ENCODE results near the gene PTGS1. TPM values are rescaled to one million over a fixed set of nuclear protein-coding genes. Genes with fewer than 3 reads are reported as not detected.
"Not testable (repeated sequence)": the region's sequence is repeated elsewhere in the genome, so short reads cannot be mapped to it uniquely, and the experiment has no call there.

The PTGS1 gene
- polyA plus RNA-seq, 2 of the 4 experiments (the other 2 are of a cell fraction): 0.49 to 1.0 TPM

- ChIA-PET CTCF (interaction anchor here (0.8 to 1.3 kb wide), 3 partner anchors 12 to 204 kb away, joined by 3 read pairs; no protein-coding TSS in a partner anchor), POLR2A (no interaction called here)
- Histone ChIP-seq H3K4me1 (no peaks in the 10 kb centered on the region), H3K4me2 (no peak overlapping the region), H3K9me3 (no peaks in the 10 kb centered on the region), H3K4me3 (no peak overlapping the region), H3K27ac (no peak overlapping the region)
- DNase-seq (ENCODE audit: low read depth in 1 of 2, low spot score in 1 of 2) (no peak), FAIRE-seq (no peak), ATAC-seq (no peak)
- TF ChIP-seq ZSCAN20 (CRISPR knock-in tag; IDR thresholded peaks at IDR 0.05): no peak
- TF ChIP-seq HEYL (CRISPR knock-in tag; IDR thresholded peaks at IDR 0.05): no peak
- no peak for TF ChIP-seq HDAC2 (IDR thresholded peaks at IDR 0.05)
- no peak for TF ChIP-seq REST (IDR thresholded peaks at IDR 0.05)
- no peak for TF ChIP-seq CEBPB (IDR thresholded peaks at IDR 0.05)
- no peak for TF ChIP-seq MAX (IDR thresholded peaks at IDR 0.05)
- TF ChIP-seq RARB (CRISPR knock-in tag; IDR thresholded peaks at IDR 0.05): no peak
- TF ChIP-seq KDM1A (IDR thresholded peaks at IDR 0.05; ENCODE audit: low read depth): no peak
- TF ChIP-seq HOXB5 (CRISPR knock-in tag; IDR thresholded peaks at IDR 0.05): no peak
- TF ChIP-seq TFCP2L1 (CRISPR knock-in tag; IDR thresholded peaks at IDR 0.05): no peak
- no peak for TF ChIP-seq FOSB (CRISPR knock-in tag; IDR thresholded peaks at IDR 0.05)
- no peak for TF ChIP-seq CHD4 (IDR thresholded peaks at IDR 0.05; ENCODE audit: borderline replicate concordance)
- TF ChIP-seq SMC3 (IDR thresholded peaks at IDR 0.05): no peak
- TF ChIP-seq POLR2A (IDR thresholded peaks at IDR 0.05; ENCODE audit: low read length): no peak
- no peak for TF ChIP-seq EHF (CRISPR knock-in tag; IDR thresholded peaks at IDR 0.05)
- TF ChIP-seq ELK1 (IDR thresholded peaks at IDR 0.05; ENCODE audit: low read depth, low read length): no peak
- TF ChIP-seq ZNF302 (CRISPR knock-in tag; IDR thresholded peaks at IDR 0.05): no peak
- TF ChIP-seq EHMT2 (IDR thresholded peaks at IDR 0.05; ENCODE audit: low read depth): no peak
- TF ChIP-seq MAFK (IDR thresholded peaks at IDR 0.05; ENCODE audit: partially characterized antibody): no peak
- WGBS (ENCODE audit: missing lambda C conversion rate): 89% methylated on average over 3 of the region's 3 CpGs
Observed at GRCh38 chr9:122329597-122329996, 41.2 kb upstream of the PTGS1 start.

- H3K4me1 ChIP-seq; H3K27ac ChIP-seq; POLR2A ChIA-PET; FAIRE-seq; ATAC-seq; H3K4me3 ChIP-seq; H3K9me3 ChIP-seq; DNase-seq (ENCODE audit: low read depth in 1 of 2, low spot score in 1 of 2); H3K4me2 ChIP-seq: not testable (repeated sequence)
- 90% methylated on average over 6 of the region's 6 CpGs for WGBS (ENCODE audit: missing lambda C conversion rate)
- CTCF ChIA-PET: interaction anchor here (0.7 to 1.5 kb wide), 5 partner anchors 10 to 207 kb away, joined by 3 to 8 read pairs (median 5); no protein-coding TSS in a partner anchor
Observed at GRCh38 chr9:122330466-122330865, 40.4 kb upstream of the PTGS1 start.

GRCh38 chr9:122331523-122331927 lies 39.3 kb upstream of the PTGS1 start:
- FAIRE-seq (no peak), DNase-seq (ENCODE audit: low read depth in 1 of 2, low spot score in 1 of 2) (no peak), ATAC-seq (no peak)
- H3K4me1 ChIP-seq: no peaks in the 10 kb centered on the region
- H3K27ac ChIP-seq: no peak overlapping the region
- WGBS (ENCODE audit: missing lambda C conversion rate): 94% methylated on average over 3 of the region's 3 CpGs
- H3K4me2 ChIP-seq: no peak overlapping the region
- ChIA-PET CTCF (interaction anchor here (0.6 to 1.5 kb wide), 3 partner anchors 44 to 211 kb away, joined by 3 to 5 read pairs (median 3); no protein-coding TSS in a partner anchor), POLR2A (no interaction called here)
- no peak overlapping the region for H3K4me3 ChIP-seq
- H3K9me3 ChIP-seq: no peaks in the 10 kb centered on the region
- no peak for TF ChIP-seq NR3C1 (IDR thresholded peaks at IDR 0.05)
- TF ChIP-seq HDAC2 (IDR thresholded peaks at IDR 0.05): no peak
- TF ChIP-seq BCL3 (IDR thresholded peaks at IDR 0.05): no peak
- no peak for TF ChIP-seq HES2 (IDR thresholded peaks at IDR 0.05)
- TF ChIP-seq ZC3H11A (IDR thresholded peaks at IDR 0.05): no peak
- no peak for TF ChIP-seq POLR2AphosphoS2 (conservative IDR thresholded peaks at IDR 0.05; ENCODE audit: low read length)
- TF ChIP-seq RARB (CRISPR knock-in tag; IDR thresholded peaks at IDR 0.05): no peak
- TF ChIP-seq POLR2A (IDR thresholded peaks at IDR 0.05; ENCODE audit: low read length): no peak
